ENCODE measurements around the gene NDRG3. TPM values are rescaled to one million over a fixed set of nuclear protein-coding genes. Genes with fewer than 3 reads are reported as not detected.

Gene NDRG3
- total RNA-seq, 1 donor from 2014 or later: 21.3 TPM

DNA sequence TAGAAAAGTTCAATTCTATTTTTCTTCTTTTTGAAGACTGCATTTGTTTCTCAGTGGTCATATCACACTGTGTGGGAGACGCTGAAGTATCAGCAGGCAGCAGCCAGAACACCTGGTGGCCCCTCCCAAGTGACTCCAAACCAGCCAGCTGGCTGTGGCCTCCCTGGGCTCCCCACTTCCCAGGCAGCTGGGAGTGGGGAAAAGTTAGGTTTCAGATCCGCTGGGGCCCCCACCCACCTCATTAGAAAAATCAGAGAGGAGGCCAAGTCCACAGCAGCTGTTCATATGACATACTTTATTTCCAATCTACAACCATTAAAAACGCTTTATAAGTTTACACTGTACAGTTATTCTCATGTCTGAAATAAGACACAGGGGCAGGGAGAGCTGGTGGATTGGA, 31.3 kb upstream of the NDRG3 start:
- intact Hi-C loops (cut with micrococcal nuclease): no loop called here
- H3K36me3 Mint-ChIP-seq (ENCODE audit: low read depth): no peaks in the 10 kb centered on the region
- no peak overlapping the region for H3K4me3 Mint-ChIP-seq
- peaks cover 19% of the 10 kb centered on the region for H3K4me1 Mint-ChIP-seq (ENCODE audit: low read depth)
- DNase-seq (ENCODE audit: low spot score): no peak
- peaks cover 6% of the 10 kb centered on the region for H3K27me3 Mint-ChIP-seq (ENCODE audit: insufficient read depth)
- no peak overlapping the region for H3K27ac Mint-ChIP-seq
- no peaks in the 10 kb centered on the region for H3K9me3 Mint-ChIP-seq

DNA sequence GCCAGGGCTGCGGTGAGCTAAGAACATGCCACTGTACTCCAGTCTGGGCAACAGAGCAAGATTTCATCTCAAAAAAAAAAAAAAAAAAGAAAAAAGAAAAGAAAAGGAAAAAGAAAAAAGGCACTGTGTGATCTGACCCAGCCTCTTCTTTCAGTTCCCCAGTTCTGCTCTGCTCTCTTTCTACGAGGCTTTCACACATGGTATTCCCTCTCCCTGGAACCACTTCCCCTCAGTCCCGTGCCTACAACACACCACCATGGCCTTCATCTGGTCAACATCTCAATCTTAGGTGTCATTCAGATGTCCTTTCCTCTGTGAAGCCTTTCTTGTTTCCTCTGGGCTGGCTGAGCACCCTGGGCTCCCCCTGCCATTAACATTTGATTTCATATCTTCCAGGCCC, 29.9 kb upstream of the NDRG3 start:
- Mint-ChIP-seq H3K27me3 (ENCODE audit: insufficient read depth) (peaks cover 6% of the 10 kb centered on the region), H3K4me3 (peak overlapping the region; percentile 24), H3K27ac (peak overlapping the region; percentile 45), H3K36me3 (ENCODE audit: low read depth) (peaks cover 6% of the 10 kb centered on the region), H3K4me1 (ENCODE audit: low read depth) (peaks cover 32% of the 10 kb centered on the region), H3K9me3 (no peaks in the 10 kb centered on the region)
- intact Hi-C loops (cut with micrococcal nuclease): loop anchor here (2.0 kb wide), 1 partner anchor 89 kb away; no protein-coding TSS in a partner anchor
- no peak for DNase-seq (ENCODE audit: low spot score)

GRCh38 chr20:36775196-36775595, 29.3 kb upstream of the NDRG3 start:
- intact Hi-C loops (cut with micrococcal nuclease): loop anchor here (2.0 kb wide), 1 partner anchor 90 kb away; no protein-coding TSS in a partner anchor
- Mint-ChIP-seq H3K4me3 (peak overlapping the region; percentile 86), H3K4me1 (ENCODE audit: low read depth) (peaks cover 39% of the 10 kb centered on the region), H3K27me3 (ENCODE audit: insufficient read depth) (peaks cover 6% of the 10 kb centered on the region), H3K27ac (no peak overlapping the region), H3K36me3 (ENCODE audit: low read depth) (peaks cover 6% of the 10 kb centered on the region), H3K9me3 (no peaks in the 10 kb centered on the region)
- DNase-seq (ENCODE audit: low spot score): no peak

DNA sequence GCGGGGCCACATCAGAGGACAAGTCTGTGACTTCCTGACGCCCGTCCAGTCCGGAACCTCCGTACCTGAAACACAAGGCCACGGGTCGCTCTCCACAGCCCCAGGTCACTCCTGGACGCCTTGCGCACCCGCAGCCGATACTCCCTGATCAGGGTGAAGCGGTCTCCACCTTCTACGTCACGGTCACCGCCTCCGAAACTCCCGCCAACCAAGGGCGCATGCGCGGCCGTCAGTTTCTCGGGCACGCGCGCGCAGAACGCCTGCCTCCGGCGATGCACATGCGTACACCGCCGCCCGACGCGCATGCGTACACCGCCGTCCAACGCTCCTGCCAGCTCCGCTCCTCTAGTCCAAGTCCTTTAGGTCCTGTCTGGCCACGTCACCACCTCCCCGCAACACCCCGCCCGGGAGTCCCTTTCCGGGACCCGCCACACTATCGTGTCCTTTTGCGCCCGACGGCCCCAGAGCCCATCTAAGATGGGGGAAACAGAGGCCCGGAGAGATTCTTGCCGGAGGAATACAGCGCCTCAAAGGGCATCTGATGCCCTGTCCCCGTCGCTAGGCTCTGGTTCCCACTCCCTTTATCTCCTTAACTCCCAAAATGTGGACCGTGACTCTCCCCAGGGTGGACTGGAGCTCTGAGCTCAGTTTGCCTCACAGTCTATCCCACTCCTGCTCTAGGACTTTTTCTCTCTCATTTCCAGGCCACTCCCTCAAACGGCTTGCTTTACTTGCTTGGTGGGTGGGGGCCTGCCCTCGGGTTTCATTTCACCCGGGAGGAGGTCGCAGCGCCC, 27.9 kb upstream of the NDRG3 start, which contains the start of gene DSN1:
Gene DSN1 (minus strand): TSS at position 167 of the 794 bp plus-strand sequence. CDS start 2,305 bp downstream, outside the sequence.
- Mint-ChIP-seq H3K27ac (peak within 1 kb of the TSS; percentile 95), H3K36me3 (ENCODE audit: low read depth) (peaks cover 7% of the 10 kb centered on the region), H3K4me3 (peak within 1 kb of the TSS; percentile 86), H3K9me3 (no peaks in the 10 kb centered on the region), H3K27me3 (ENCODE audit: insufficient read depth) (peaks cover 6% of the 10 kb centered on the region), H3K4me1 (ENCODE audit: low read depth) (peaks cover 48% of the 10 kb centered on the region)
- intact Hi-C loops (cut with micrococcal nuclease): loop anchor here (1.0 to 5.0 kb wide), 9 partner anchors 27 to 821 kb away; partner anchors contain the start of genes NDRG3, RAB5IF, SCAND1 and TGIF2
- peak; percentile 98 for DNase-seq (ENCODE audit: low spot score)

DNA sequence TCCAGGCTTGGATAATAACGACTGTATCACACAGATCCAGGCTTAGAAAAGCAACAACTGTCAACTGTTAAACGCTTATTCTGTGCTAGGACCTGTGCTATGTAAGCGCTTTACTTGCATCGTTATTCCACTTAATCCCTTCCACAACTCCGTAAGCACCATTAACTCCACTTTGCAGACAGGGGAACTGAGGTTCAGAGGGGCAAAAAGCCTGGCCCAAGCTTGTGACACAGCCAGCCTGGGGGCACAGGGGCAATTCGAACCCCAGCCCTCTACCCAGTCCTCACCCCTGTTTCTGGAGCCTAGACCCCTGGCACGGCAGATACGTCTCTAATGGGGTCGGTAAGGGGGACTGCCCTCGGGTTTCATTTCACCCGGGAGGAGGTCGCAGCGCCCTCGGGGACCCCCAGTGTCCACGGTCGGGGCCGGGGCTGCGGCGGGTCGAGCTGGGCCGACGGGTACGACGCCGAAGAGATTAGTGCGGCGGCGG, 27.3 kb upstream of the NDRG3 start:
- peaks cover 48% of the 10 kb centered on the region for H3K4me1 Mint-ChIP-seq (ENCODE audit: low read depth)
- peak overlapping the region; percentile 86 for H3K4me3 Mint-ChIP-seq
- peaks cover 7% of the 10 kb centered on the region for H3K36me3 Mint-ChIP-seq (ENCODE audit: low read depth)
- no peaks in the 10 kb centered on the region for H3K9me3 Mint-ChIP-seq
- peaks cover 6% of the 10 kb centered on the region for H3K27me3 Mint-ChIP-seq (ENCODE audit: insufficient read depth)
- DNase-seq (ENCODE audit: low spot score): no peak
- peak overlapping the region; percentile 95 for H3K27ac Mint-ChIP-seq
- intact Hi-C loops (cut with micrococcal nuclease): loop anchor here (1.0 to 5.0 kb wide), 4 partner anchors 27 to 821 kb away; partner anchors contain the start of genes NDRG3 and SCAND1

GRCh38 chr20:36770680-36771079, 24.8 kb upstream of the NDRG3 start:
- intact Hi-C loops (cut with micrococcal nuclease): loop anchor here (5.0 kb wide), 1 partner anchor 818 kb away; the partner anchor contains the start of gene SCAND1

DNA sequence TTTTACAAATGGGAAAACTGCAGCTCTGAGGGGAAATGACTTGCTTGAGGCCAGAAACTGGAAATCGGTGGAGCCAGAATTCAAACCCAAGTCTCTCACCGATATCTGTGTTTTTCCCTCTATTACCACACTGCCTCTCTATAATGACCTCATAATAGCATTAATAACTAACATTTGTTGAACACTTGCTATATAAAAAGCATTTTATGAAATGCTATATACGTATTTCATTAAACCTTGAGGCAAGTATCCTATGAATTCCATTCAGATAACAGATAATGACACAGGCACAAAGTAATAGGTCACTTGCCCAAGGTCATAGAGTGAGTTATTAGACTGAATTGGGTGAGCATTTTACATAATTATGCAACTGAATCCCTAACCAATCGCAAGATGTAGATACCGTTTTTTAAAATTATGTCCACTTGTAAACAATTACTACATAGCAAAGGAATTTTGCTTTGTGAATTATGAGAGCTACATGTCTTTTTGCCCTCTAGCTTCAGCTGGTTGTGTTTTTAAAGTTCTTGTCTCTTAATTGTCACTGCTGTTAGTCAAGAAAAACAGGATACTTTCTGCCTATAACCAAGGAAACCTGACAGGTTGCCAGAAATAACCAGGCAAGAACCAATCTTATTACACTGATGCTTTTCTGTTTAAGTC, 23.0 kb upstream of the NDRG3 start:
- Mint-ChIP-seq H3K4me1 (ENCODE audit: low read depth) (peaks cover 44% of the 10 kb centered on the region), H3K9me3 (no peaks in the 10 kb centered on the region), H3K27me3 (ENCODE audit: insufficient read depth) (peaks cover 2% of the 10 kb centered on the region), H3K36me3 (ENCODE audit: low read depth) (peaks cover 9% of the 10 kb centered on the region), H3K4me3 (no peak overlapping the region), H3K27ac (no peak overlapping the region)
- DNase-seq (ENCODE audit: low spot score): no peak
- intact Hi-C loops (cut with micrococcal nuclease): no loop called here

More at GRCh38 chr20:36770680-36771079, 24.8 kb upstream of the NDRG3 start:
- Mint-ChIP-seq H3K27ac (no peak overlapping the region), H3K36me3 (ENCODE audit: low read depth) (peaks cover 7% of the 10 kb centered on the region), H3K4me3 (no peak overlapping the region), H3K27me3 (ENCODE audit: insufficient read depth) (peaks cover 2% of the 10 kb centered on the region), H3K4me1 (ENCODE audit: low read depth) (peaks cover 48% of the 10 kb centered on the region), H3K9me3 (no peaks in the 10 kb centered on the region)
- DNase-seq (ENCODE audit: low spot score): no peak

GRCh38 chr20:36761125-36761524, 15.2 kb upstream of the NDRG3 start:
- peak overlapping the region; percentile 8 for H3K27ac Mint-ChIP-seq
- no peaks in the 10 kb centered on the region for H3K27me3 Mint-ChIP-seq (ENCODE audit: insufficient read depth)
- intact Hi-C loops (cut with micrococcal nuclease): no loop called here
- no peak for DNase-seq (ENCODE audit: low spot score)
- H3K4me3 Mint-ChIP-seq: no peak overlapping the region
- H3K9me3 Mint-ChIP-seq: no peaks in the 10 kb centered on the region
- peaks cover 25% of the 10 kb centered on the region for H3K36me3 Mint-ChIP-seq (ENCODE audit: low read depth)
- peaks cover 6% of the 10 kb centered on the region for H3K4me1 Mint-ChIP-seq (ENCODE audit: low read depth)

- peak overlapping the region; percentile 70 for H3K27ac Mint-ChIP-seq
- H3K4me1 Mint-ChIP-seq (ENCODE audit: low read depth): peaks cover 6% of the 10 kb centered on the region
- no peaks in the 10 kb centered on the region for H3K9me3 Mint-ChIP-seq
- H3K27me3 Mint-ChIP-seq (ENCODE audit: insufficient read depth): no peaks in the 10 kb centered on the region
- intact Hi-C loops (cut with micrococcal nuclease): no loop called here
- H3K36me3 Mint-ChIP-seq (ENCODE audit: low read depth): peaks cover 26% of the 10 kb centered on the region
- no peak overlapping the region for H3K4me3 Mint-ChIP-seq
- DNase-seq (ENCODE audit: low spot score): no peak
These were observed 14.8 kb upstream of the NDRG3 start for GRCh38 chr20:36760647-36761046.

DNA sequence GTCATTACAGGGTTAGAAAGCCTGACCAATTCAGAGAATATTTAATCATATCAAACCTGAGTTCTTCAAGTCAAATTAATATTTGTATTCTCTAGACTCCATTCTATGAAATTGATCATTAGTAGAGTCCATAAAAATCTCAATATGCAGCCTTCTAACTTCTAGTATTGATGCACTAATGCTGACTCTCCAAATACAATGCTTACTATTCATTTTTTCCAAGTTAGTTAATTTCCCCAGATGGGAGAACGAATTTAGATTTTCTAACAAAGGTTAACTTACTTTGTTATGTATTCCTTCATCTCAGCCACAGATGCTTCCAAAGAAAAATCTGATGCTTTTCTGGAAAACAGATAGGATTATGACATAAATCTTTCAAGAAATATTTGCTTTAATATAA, 12.4 kb upstream of the NDRG3 start:
- Mint-ChIP-seq H3K4me1 (ENCODE audit: low read depth) (peaks cover 6% of the 10 kb centered on the region), H3K9me3 (no peaks in the 10 kb centered on the region), H3K36me3 (ENCODE audit: low read depth) (peaks cover 25% of the 10 kb centered on the region), H3K27ac (no peak overlapping the region), H3K4me3 (no peak overlapping the region), H3K27me3 (ENCODE audit: insufficient read depth) (no peaks in the 10 kb centered on the region)
- DNase-seq (ENCODE audit: low spot score): no peak
- intact Hi-C loops (cut with micrococcal nuclease): no loop called here

DNA sequence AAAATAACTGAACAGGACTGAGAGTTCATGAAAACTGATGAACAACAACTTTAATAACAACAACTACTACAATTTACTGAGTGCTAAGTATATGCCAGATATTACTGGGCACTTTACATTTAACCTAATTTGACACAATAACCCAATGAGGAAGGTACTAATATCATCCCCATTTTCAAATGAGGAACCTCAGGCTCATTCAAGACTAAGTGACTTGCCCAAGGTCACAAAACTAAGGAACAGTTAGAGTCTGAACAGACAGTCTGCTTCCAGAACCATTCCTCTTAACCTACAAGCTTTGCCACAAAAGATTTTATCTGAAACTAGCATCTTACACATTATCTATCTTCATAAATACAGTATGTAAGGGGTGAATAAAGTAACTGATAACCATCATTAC, 10.6 kb upstream of the NDRG3 start:
- DNase-seq (ENCODE audit: low spot score): no peak
- H3K4me3 Mint-ChIP-seq: no peak overlapping the region
- intact Hi-C loops (cut with micrococcal nuclease): no loop called here
- no peaks in the 10 kb centered on the region for H3K27me3 Mint-ChIP-seq (ENCODE audit: insufficient read depth)
- peaks cover 6% of the 10 kb centered on the region for H3K4me1 Mint-ChIP-seq (ENCODE audit: low read depth)
- peaks cover 35% of the 10 kb centered on the region for H3K36me3 Mint-ChIP-seq (ENCODE audit: low read depth)
- no peak overlapping the region for H3K27ac Mint-ChIP-seq
- H3K9me3 Mint-ChIP-seq: no peaks in the 10 kb centered on the region

GRCh38 chr20:36754656-36755222, 8.8 kb upstream of the NDRG3 start:
- no peaks in the 10 kb centered on the region for H3K9me3 Mint-ChIP-seq
- intact Hi-C loops (cut with micrococcal nuclease): loop anchor here (1.0 to 2.0 kb wide), 3 partner anchors 38 to 198 kb away; no protein-coding TSS in a partner anchor

More at GRCh38 chr20:36754656-36755222, 8.8 kb upstream of the NDRG3 start:
- Mint-ChIP-seq H3K27ac (peak overlapping the region; percentile 40), H3K27me3 (ENCODE audit: insufficient read depth) (no peaks in the 10 kb centered on the region), H3K4me1 (ENCODE audit: low read depth) (peaks cover 6% of the 10 kb centered on the region), H3K4me3 (no peak overlapping the region), H3K36me3 (ENCODE audit: low read depth) (peaks cover 28% of the 10 kb centered on the region)
- DNase-seq (ENCODE audit: low spot score): peak; percentile 26

Measured in activated T-helper 1 cell treated with anti-CD3 and anti-CD28 coated beads, Interleukin-12 subunit alpha, Interleukin-12 subunit beta, Interleukin-2, Interleukin-4 antibody, amounts not matched to agents 30 ng/mL and 10 ng/mL and 1 ng/mL, durations not matched to agents 14 hours and 24 hours and 36 hours (primary cell).